ENCODE data around the gene MRPS25. TPM values are rescaled to one million over a fixed set of nuclear protein-coding genes. Genes with fewer than 3 reads are reported as not detected.

MRPS25 gene
- total and polyA plus RNA-seq, 2 experiments from 2014 or later = 42.1 to 96.9 TPM

DNA sequence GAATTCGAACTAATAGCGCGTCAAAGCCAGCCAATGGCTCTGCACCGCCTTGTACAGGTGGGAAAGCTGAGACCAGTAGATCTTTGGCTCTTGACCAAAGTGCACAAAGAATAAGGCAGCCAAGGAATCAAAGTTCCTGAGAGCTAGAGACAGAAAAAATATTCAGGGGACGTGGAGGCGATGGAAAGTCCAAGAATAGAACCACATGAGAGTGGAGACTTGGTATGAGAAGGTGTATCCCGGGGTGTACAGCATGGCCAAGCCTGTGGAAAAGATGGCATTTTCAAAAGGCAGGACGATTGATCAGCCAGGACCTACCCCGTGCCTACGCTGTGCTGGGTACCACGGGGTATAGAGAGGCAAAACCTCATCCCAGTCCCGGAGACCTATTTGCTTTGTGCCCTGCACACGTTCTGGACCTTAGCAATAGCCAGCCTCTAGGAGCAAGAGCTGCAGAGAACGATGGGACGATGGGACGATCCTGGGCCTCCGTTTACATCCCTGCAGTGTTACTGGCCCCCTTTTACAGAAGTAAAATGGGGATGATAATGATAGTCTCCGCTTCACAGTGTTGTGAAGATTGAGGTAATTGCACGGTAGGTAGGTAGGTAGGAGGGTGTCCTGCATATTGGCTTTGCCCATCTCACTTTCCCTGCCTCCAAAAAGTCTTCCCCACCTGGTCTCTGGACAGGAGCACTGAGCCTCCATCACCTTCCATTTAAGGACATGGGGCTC lies 34.4 kb upstream of the MRPS25 start:
- Histone ChIP-seq H3K27me3 (no peaks in the 10 kb centered on the region), H3K27ac (peak overlapping the region; percentile 65), H3K4me1 (ENCODE audit: low read depth) (no peaks in the 10 kb centered on the region), H3K4me3 (peak overlapping the region; percentile 42), H3K9me3 (ENCODE audit: low read depth) (no peaks in the 10 kb centered on the region), H3K36me3 (peaks cover 8% of the 10 kb centered on the region)
- no peak for DNase-seq (ENCODE audit: low read depth in 1 of 2, low spot score in 1 of 2)
- TF ChIP-seq, protein P1, sequence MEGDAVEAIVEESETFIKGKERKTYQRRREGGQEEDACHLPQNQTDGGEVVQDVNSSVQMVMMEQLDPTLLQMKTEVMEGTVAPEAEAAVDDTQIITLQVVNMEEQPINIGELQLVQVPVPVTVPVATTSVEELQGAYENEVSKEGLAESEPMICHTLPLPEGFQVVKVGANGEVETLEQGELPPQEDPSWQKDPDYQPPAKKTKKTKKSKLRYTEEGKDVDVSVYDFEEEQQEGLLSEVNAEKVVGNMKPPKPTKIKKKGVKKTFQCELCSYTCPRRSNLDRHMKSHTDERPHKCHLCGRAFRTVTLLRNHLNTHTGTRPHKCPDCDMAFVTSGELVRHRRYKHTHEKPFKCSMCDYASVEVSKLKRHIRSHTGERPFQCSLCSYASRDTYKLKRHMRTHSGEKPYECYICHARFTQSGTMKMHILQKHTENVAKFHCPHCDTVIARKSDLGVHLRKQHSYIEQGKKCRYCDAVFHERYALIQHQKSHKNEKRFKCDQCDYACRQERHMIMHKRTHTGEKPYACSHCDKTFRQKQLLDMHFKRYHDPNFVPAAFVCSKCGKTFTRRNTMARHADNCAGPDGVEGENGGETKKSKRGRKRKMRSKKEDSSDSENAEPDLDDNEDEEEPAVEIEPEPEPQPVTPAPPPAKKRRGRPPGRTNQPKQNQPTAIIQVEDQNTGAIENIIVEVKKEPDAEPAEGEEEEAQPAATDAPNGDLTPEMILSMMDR (IDR thresholded peaks at IDR 0.05; ENCODE audit: low read depth, low read length) = no peak

DNA sequence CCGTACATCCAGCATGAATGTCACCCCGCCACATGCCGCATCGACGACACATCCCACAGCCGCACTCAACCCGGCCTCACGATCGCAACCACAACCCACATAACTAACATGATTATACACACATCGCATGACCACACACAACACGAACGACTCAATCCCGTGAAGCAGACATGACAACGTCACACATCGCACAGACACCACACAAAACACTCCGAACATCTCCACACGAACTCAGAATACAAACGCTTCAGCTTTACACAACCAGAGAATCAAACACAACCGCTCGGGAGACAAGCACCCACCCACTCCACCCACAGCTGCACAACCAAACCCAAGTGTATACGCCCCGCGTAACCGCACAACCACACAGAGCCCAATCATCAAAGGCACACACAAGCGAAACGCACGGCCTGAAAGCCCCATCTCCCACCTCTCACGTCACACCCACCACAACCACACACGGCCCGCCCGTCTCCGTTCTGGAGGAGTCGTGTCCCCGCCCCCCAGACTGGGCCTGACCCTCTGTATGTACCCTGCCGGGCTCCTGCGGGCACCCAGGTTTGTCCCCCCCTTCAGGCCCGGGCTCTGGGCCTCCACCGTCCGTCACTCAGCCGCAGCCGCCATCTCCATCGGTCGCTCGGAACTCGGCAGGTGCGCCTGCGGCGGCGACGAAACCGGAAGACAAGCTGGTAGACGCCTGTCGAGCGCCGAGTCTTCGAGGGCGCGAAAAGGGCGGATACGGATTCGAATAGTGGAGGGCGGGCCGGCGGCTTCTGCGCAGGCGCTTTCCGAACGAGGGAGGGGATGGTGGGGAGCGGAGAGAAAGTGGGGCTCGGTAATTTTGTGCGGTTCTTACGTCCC lies 33.6 kb upstream of the MRPS25 start, which contains the start of gene RBSN:
RBSN (minus strand) TSS at position 646 of the 861 bp plus-strand sequence. CDS start 3,028 bp downstream, outside the sequence.
- Histone ChIP-seq H3K4me3 (peak within 1 kb of the TSS; percentile 42), H3K27ac (peak within 1 kb of the TSS; percentile 65), H3K27me3 (no peaks in the 10 kb centered on the region), H3K36me3 (peaks cover 16% of the 10 kb centered on the region), H3K9me3 (ENCODE audit: low read depth) (no peaks in the 10 kb centered on the region), H3K4me1 (ENCODE audit: low read depth) (no peaks in the 10 kb centered on the region)
- TF ChIP-seq, protein P1 (IDR thresholded peaks at IDR 0.05; ENCODE audit: low read depth, low read length) = no peak
- peak; percentile 94 to 97 for DNase-seq (ENCODE audit: low read depth in 1 of 2, low spot score in 1 of 2)

GRCh38 chr3:15097891-15098290 lies 32.8 kb upstream of the MRPS25 start:
- Histone ChIP-seq H3K9me3 (ENCODE audit: low read depth) (no peaks in the 10 kb centered on the region), H3K27me3 (no peaks in the 10 kb centered on the region), H3K36me3 (peaks cover 25% of the 10 kb centered on the region), H3K4me1 (ENCODE audit: low read depth) (no peaks in the 10 kb centered on the region), H3K27ac (no peak overlapping the region), H3K4me3 (peak overlapping the region; percentile 42)
- TF ChIP-seq, protein P1 (IDR thresholded peaks at IDR 0.05; ENCODE audit: low read depth, low read length) = no peak
- DNase-seq (ENCODE audit: low read depth in 1 of 2, low spot score in 1 of 2) = no peak

GRCh38 chr3:15096046-15096445 lies 30.9 kb upstream of the MRPS25 start:
- no peak overlapping the region for H3K27ac ChIP-seq
- no peak for DNase-seq (ENCODE audit: low read depth in 1 of 2, low spot score in 1 of 2)
- H3K9me3 ChIP-seq (ENCODE audit: low read depth) = no peaks in the 10 kb centered on the region
- TF ChIP-seq, protein P1 (IDR thresholded peaks at IDR 0.05; ENCODE audit: low read depth, low read length) = no peak
- H3K36me3 ChIP-seq = peaks cover 25% of the 10 kb centered on the region
- H3K4me1 ChIP-seq (ENCODE audit: low read depth) = no peaks in the 10 kb centered on the region
- no peak overlapping the region for H3K4me3 ChIP-seq
- H3K27me3 ChIP-seq = no peaks in the 10 kb centered on the region

- no peaks in the 10 kb centered on the region for H3K4me1 ChIP-seq (ENCODE audit: low read depth)
- no peak overlapping the region for H3K4me3 ChIP-seq
- TF ChIP-seq, protein P1 (IDR thresholded peaks at IDR 0.05; ENCODE audit: low read depth, low read length) = no peak
- no peak overlapping the region for H3K27ac ChIP-seq
- H3K9me3 ChIP-seq (ENCODE audit: low read depth) = no peaks in the 10 kb centered on the region
- no peaks in the 10 kb centered on the region for H3K27me3 ChIP-seq
- no peak for DNase-seq (ENCODE audit: low read depth in 1 of 2, low spot score in 1 of 2)
- peaks cover 37% of the 10 kb centered on the region for H3K36me3 ChIP-seq
Measured at GRCh38 chr3:15094187-15094875, 29.2 kb upstream of the MRPS25 start.

Measured in cardiac muscle cell (in vitro differentiated cells and primary cell).